DMS153 treated with DMSO at 0.1 percent for 48 hours (cell line): Measurements from ENCODE around the gene GNG8.
"Not testable (repeated sequence)": the region's sequence is repeated elsewhere in the genome, so short reads cannot be mapped to it uniquely, and the experiment has no call there.

Experiments
- DNase-seq: peaks from one replicate; lab custom pipeline; 2025; ENCODE audit not compliant: unreplicated experiment; lab: John Stamatoyannopoulos, UW

The GNG8 gene

GRCh38 chr19:46648060-46648960 lies 12.3 kb upstream of the GNG8 start:
- no peak for DNase-seq

DNA sequence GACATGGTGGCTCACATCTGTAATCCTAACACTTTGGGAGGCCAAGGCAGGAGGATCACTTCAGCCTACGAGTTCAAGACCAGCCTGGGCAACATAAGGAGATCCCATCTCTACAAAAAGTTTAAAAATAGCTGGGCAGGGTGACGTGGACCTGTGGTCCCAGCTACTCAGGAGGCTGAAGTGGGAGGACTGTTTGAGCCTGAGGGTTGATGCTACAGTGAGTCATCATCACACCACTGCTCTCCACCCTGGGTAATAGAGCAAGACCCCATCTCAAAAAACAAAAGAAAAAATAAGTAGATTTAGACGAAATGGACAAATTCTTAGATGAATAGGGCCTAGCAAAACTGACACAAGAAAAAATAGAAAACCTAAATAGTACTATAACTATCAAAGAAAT lies 10.4 kb upstream of the GNG8 start:
- DNase-seq: no peak

DNA sequence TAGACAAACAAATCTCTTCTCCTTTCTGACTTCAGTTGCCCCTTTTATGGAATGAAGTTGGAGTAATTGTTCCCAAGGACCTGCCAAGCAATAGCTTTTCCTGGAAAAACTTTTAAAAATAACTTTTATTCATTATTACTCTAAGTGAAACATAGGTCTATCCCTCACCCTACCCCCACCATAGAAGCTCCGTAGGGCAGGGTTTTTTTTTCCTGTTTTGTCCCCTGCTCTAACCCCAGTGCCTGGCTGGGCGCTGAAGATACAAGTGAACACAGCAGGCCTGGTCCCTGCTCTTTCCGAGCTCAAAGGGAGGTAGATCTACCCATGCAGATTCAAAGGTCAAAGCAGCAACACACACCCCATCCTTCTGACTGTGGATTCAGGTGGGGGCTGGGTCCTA lies 8.7 kb upstream of the GNG8 start:
- DNase-seq: no peak

DNA sequence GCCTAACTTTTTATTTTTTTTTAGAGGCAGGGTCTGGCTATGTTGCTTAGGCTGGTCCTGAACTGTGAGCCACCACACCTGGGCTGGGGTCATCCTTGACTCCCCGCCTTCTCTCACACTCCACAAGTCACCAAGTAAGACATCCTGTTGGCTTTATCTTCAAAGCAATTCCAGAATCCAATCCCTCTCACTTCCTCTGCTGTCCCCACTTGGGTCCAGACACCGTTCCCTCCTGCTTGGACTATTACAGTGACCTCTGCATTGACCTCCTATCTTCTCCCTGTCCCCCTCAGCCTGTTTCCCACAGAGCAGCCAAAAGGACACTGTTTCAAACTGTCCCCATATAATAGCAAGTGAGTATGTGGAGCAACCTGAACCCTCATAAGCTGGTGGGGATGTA lies 4.7 kb upstream of the GNG8 start:
- no peak for DNase-seq

GRCh38 chr19:46639358-46640182 lies 3.6 kb upstream of the GNG8 start:
- DNase-seq: no peak

GRCh38 chr19:46637224-46637623 lies 1.2 kb upstream of the GNG8 start:
- DNase-seq: no peak

DNA sequence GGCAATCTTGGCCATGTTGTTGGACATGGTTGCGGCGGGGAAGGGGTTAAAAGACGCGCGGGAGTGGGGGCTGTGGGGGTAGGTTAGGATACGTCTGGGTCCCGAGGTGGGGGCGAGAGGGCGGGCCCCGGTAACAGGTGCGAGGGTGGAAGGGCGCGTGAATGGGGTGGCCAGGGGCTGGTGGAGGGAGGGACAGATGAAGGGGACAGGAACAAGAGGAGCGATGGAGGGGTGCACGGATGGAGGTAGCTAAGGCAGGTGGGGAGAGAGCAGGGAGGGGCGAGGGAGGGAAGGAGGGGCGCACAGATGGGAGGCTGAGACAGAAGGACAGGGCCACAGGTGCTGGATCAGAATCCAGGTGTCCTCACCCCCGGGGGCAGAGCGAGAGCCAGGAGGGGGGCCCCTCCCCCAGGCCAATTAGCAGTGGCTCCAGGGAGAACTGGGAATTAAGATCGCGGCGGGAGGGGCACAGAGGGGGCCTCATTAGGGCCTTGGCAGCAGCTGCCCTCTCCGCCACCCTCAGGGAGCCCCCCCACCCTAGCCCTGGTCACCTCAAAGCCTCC lies 1.3 kb downstream of the GNG8 start:
- no peak for DNase-seq

- peak; percentile 31 for DNase-seq
These were observed 1.9 kb downstream of the GNG8 start for GRCh38 chr19:46634045-46634655.

GRCh38 chr19:46633130-46633529 lies 2.9 kb downstream of the GNG8 start:
- DNase-seq: no peak

DNA sequence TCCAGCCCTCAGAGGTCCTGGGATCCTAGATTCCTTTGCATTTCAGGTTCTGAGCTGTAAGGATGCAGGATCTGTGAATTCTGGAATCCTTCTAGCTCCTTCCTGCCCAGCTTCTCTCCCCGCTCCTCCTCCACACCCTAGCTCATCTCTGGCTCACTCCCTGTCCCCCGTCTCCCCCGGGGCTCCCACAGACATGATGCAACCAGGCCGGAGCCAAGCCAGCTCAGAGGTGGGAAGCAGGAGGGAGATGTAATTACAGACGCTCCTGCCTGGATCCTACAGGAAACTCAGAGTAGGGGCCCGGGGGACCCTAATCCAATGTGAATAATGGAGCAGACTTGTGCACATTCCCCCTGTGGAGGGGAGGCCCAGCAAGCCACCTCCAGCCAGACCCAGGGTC lies 4.5 kb downstream of the GNG8 start:
- DNase-seq: no peak

DNA sequence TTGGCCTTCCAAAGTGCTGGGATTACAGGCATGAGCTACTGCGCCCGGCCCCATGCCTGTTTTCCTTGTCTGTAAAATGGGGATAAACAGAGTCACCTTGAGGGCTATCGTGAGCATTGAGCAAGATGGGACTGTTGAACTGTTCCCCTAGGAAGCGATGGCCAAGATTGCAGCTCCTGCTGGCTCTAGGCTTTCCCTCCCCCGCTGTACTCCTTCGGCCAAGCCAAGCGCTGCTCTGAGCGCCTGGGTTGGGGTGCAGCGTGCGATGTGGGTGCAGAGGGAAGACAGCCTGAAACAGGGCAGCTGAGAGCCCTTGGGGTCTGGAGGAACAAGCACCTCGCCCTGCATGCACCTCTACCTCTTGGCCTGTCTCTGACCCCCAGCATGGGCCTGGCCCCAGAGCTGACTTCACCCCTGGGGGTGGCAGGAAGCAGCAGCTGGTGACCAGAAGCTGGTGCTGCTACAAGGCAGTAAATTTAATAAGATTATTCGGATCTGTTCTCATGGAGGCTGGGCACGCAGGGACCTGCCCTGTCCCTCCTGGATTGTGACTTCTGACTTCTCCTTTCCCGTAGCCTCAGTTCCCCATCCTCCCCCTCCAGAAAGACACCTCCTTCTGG lies 5.3 kb downstream of the GNG8 start:
- DNase-seq: no peak

- DNase-seq: no peak
These were observed 6.4 kb downstream of the GNG8 start for GRCh38 chr19:46629546-46630025.

DNA sequence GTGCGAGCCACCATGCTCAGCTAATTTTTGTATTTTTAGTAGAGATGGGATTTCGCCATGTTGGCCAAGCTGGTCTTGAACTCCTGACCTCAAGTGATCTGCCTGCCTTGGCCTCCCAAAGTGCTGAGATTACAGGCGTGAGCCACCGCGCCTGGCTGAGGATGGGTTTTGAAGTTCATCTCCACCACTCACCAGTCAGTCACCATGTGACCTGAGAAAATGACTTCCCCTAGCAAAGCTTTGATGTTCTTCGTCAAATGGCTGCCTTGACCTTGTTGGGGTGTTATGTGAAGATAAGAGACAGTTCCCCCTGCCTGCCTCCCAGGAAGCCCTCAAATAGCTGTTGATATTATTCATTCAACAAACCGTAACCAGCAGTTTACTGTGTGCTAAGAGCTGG lies 7.0 kb downstream of the GNG8 start:
- DNase-seq: not testable (repeated sequence)

DNA sequence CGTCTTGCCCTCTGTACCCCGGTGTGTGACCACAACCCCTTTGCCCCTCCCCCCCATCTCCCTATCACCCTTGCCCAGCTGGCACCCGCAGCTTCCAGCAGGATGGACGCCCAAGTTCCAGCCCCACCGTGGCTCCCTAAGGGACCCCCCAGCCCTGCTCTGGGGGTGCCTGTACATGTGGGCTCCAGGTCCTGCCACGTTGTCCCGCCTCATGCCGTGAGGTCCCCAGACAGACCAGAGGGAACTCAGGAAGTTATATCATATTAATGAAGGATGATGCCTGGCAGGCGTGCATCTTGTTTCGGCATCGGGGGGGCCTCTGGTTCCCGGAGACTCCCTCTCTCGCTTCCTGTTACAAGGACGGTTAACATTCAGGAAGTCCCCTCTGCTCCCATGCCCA lies 9.6 kb downstream of the GNG8 start:
- DNase-seq: no peak

DNA sequence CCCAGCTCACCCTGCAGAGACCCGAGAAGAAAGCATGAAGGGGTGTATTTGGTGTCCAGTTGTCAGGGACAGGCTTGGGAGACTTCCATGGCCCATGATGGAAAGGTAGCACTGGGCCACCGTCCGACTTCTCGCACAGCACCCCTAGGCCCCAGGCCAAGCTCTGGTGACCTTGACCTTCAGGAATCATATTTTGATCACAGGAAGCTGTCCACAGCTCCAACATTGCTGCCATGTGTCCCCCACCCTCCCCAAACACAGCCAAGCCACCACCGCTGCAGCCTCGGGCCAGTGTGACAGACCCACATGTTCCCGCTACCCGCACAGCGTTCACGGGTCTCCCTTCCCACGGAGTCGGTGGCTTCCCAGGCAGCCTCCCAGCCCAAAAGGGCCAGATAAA lies 10.3 kb downstream of the GNG8 start:
- DNase-seq: no peak

- no peak for DNase-seq
These were observed 10.9 kb downstream of the GNG8 start, which contains the start of gene PTGIR for GRCh38 chr19:46624958-46625661. Gene PTGIR (minus strand): TSS chr19:46625089. CDS start chr19:46624225, 864 bp downstream.

DNA sequence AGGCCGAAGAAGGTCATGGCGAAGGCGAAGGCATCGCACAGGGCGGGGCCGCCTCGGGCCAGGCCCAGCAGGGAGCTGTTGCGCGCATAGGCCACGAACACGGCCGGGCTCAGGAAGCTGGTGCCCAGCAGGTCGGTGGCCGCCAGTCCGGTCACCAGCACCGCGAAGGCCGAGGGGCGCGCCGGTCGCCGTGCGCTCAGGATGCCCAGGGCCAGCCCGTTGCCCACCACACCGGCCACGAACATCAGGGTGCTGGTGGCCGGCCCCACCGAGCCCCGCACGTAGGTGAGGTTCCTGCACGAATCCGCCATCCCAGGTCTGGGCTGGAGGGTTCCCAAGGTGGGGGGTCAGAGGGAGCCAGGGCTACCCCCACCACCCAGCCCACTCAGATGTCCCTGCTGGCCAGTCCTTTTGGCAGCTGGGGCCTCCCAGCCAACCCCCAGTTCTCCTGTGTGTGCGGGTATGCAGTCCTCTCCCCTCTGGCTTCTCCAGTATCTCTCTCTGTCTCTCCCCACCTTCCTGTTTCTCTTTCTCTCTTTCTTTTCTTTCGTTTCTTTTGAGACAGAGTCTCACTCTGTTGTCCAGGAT lies 12.0 kb downstream of the GNG8 start:
- DNase-seq: no peak

GRCh38 chr19:46622118-46622446 lies 13.9 kb downstream of the GNG8 start:
- no peak for DNase-seq

- DNase-seq: no peak
These were observed 14.5 kb downstream of the GNG8 start for GRCh38 chr19:46621191-46622117.
